Adrenal gland (tissue), 12 donors: ENCODE data around the gene HECW1. TPM values are rescaled to one million over a fixed set of nuclear protein-coding genes. Genes with fewer than 3 reads are reported as not detected.
A peak's percentile ranks its signal among the peaks of the same experiment; 100 is the strongest.

Experiments used
- DNase-seq, 7 donors: peaks; one replicate each; pipeline ENCODE4 v3.0.0-alpha.2; 2019 to 2020
- H3K27ac ChIP-seq, 5 donors: fragments of 200-600 bp; sonication (generic) in 4 of 5; 1 replicate in 3 of 5; 2 replicates in 2 of 5; pipeline versions ENCODE4 v1.5.1 to v1.8.0; 2016 to 2020; ENCODE audit warnings: mild to moderate bottlenecking in 1 of 5
- H3K27me3 ChIP-seq: fragments of 200-600 bp; 2 replicates; pipeline ENCODE4 v1.8.0; 2021
- H3K36me3 ChIP-seq, 2 donors: fragments of 200-600 bp; replicated peaks in 1 of 2; 1 replicate in 1 of 2; 2 replicates in 1 of 2; pipeline versions ENCODE4 v1.5.1 to v1.8.0; 2018 to 2022
- H3K4me1 ChIP-seq, 2 donors: fragments of 200-600 bp; replicated peaks in 1 of 2; 1 replicate in 1 of 2; 2 replicates in 1 of 2; pipeline versions ENCODE4 v1.5.1 to v1.8.0; 2018 to 2021
- H3K4me3 ChIP-seq, 4 donors: fragments of 200-600 bp; sonication (generic) in 3 of 4; one replicate each; pipeline ENCODE4 v1.5.1; 2016 to 2018
- H3K9me3 ChIP-seq, 3 donors: fragments of 200-600 bp; sonication (generic) in 1 of 3; replicated peaks in 1 of 3; 1 replicate in 2 of 3; 2 replicates in 1 of 3; pipeline versions ENCODE4 v1.5.1 to v1.8.0; 2016 to 2021
- POLR2A ChIP-seq, 2 donors: fragments of 450-650 bp; IDR thresholded peaks; one replicate each; pipeline ENCODE4 v1.6.1; 2017; ENCODE audit warnings: antibody characterized with exemption in 2 of 2, mild to moderate bottlenecking in 2 of 2, moderate library complexity in 1 of 2
- WGBS, 4 donors: extraction: QIAGEN DNeasy Blood & Tissue Kit in 2 of 4; methylation state at CpG; one replicate each; pipeline versions ENCODE4 v1.1.5 to v1.1.7; 2013 to 2017; 5-methylcytosine and 5-hydroxymethylcytosine counted together
- intact Hi-C, 2 donors: fragments of 100-400 bp; cut with DNase I; formaldehyde crosslinking; loops; one replicate each; pipeline versions ENCODE4 v1.14.1 to v1.15.0; 2022 to 2023
- polyA plus RNA-seq, 3 donors: library from polyadenylated mRNA; stranded (reverse); fragments of 200-250 nt in 2 of 3; fragments of 350-450 nt in 1 of 3; fragmentation: Illumina TruSeq in 1 of 3; extraction: RNeasy Lipid Tissue Mini Kit (QIAGEN cat#74804) in 1 of 3; gene quantifications; one replicate each; pipeline ENCODE4 v1.2.3, GENCODE V29; 2013 to 2014
- total RNA-seq, 9 donors: library from RNA; depleted of rRNA in 4 of 9; stranded (reverse); fragments of >200 nt in 4 of 9; fragments of 120-200 nt in 1 of 9; fragmentation: NEBNext Ultra II Directional in 1 of 9; extraction: Animal tissue kit (Norgen Biotek cat#: 25700) in 1 of 9; gene quantifications; one replicate each; pipeline versions ENCODE4 v1.1.0 to v1.2.4, GENCODE V29; 2013 to 2023
- TF ChIP-seq, protein P1 (sequence below), 6 experiments: fragments of 450-650 bp in 4 of 6; fragments of 200-600 bp in 2 of 6; sonication (generic) in 1 of 6; IDR thresholded peaks; 1 replicate in 5 of 6; 2 replicates in 1 of 6; pipeline versions ENCODE4 v1.5.1 to v1.8.0; 2016 to 2021; ENCODE audit warnings: antibody characterized with exemption in 6 of 6, mild to moderate bottlenecking in 2 of 6, moderate library complexity in 1 of 6
- donor health status: healthy with polysubstance abuse.
- donor health status: Bipolar disorder and iron deficiency.
- donor health status: DM: yes; HTN: yes; CAD: no.
- donor health status: DM: no; HTN: no; CAD: no.
- donor health status: DM: no; HTN: no; CAD: no.
- donor health status: DM: yes; HTN: yes; CAD: no.

Gene HECW1
- total and polyA plus RNA-seq, 12 donors: under 0.01 to 3.2 (median 0.06) TPM; not detected in 4

DNA sequence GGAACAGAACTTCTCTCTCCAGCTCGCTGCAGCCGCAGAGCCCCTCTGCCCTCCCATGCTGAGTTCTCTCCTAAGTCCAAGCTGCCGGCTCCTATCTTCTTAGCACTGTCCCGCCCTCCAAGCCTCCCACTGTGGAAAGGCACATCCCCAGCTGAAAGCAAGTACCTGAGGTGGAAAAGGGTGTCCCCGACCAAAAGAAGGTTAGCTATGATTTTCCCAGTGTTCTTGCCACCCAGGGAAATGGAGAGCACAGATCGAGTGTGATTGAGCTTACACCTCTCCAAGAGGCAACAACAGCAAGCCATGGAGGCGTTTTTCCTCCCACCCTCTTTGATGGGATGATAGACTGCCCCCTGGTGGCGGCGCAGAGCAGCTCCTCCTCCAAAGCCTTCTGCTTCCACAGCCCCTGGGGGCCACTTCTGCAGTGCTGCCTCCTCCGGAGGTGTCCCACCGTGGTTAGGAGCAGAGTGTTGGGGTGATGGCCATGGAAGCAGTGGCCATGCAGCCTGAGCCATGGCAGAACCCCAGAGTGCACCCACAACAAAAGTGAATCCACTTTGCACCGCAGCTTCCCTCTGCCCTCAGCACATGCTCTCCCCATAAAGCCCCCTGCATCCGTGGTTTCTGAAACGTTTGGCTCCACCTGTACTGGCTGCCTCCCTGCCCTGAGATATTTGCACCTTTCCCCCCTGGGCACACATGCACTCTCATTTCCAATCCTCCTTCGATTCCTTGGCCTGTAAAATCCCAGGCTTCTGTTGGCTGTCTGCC, 327.4 kb downstream of the HECW1 start:
- Histone ChIP-seq H3K36me3 (no peaks in the 10 kb centered on the region), H3K4me1 (no peaks in the 10 kb centered on the region), H3K9me3 (no peaks in the 10 kb centered on the region), H3K4me3 (no peak overlapping the region), H3K27ac (no peak overlapping the region), H3K27me3 (no peaks in the 10 kb centered on the region)
- peak in 6 of 7 donors; percentile 35 to 56 (median 47) for DNase-seq
- TF ChIP-seq POLR2A (IDR thresholded peaks at IDR 0.05): no peak
- TF ChIP-seq, protein P1, sequence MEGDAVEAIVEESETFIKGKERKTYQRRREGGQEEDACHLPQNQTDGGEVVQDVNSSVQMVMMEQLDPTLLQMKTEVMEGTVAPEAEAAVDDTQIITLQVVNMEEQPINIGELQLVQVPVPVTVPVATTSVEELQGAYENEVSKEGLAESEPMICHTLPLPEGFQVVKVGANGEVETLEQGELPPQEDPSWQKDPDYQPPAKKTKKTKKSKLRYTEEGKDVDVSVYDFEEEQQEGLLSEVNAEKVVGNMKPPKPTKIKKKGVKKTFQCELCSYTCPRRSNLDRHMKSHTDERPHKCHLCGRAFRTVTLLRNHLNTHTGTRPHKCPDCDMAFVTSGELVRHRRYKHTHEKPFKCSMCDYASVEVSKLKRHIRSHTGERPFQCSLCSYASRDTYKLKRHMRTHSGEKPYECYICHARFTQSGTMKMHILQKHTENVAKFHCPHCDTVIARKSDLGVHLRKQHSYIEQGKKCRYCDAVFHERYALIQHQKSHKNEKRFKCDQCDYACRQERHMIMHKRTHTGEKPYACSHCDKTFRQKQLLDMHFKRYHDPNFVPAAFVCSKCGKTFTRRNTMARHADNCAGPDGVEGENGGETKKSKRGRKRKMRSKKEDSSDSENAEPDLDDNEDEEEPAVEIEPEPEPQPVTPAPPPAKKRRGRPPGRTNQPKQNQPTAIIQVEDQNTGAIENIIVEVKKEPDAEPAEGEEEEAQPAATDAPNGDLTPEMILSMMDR (IDR thresholded peaks at IDR 0.05): peak; percentile 36 to 71 (median 64)
- intact Hi-C loops: no loop called here
- 51 to 71% (median 55%) methylated on average over 6 to 15 of the region's 15 CpGs for WGBS, 4 donors

GRCh38 chr7:43441231-43442130, 329.0 kb downstream of the HECW1 start:
- TF ChIP-seq POLR2A (IDR thresholded peaks at IDR 0.05): no peak
- TF ChIP-seq, protein P1 (IDR thresholded peaks at IDR 0.05): no peak
- DNase-seq: no peak
- Histone ChIP-seq H3K27me3 (no peaks in the 10 kb centered on the region), H3K36me3 (no peaks in the 10 kb centered on the region), H3K4me3 (no peak overlapping the region), H3K9me3 (no peaks in the 10 kb centered on the region), H3K4me1 (no peaks in the 10 kb centered on the region), H3K27ac (no peak overlapping the region)
- WGBS, 4 donors: 85 to 90% (median 86%) methylated on average over 11 of the region's 11 CpGs
- intact Hi-C loops: no loop called here

- H3K27me3 ChIP-seq: no peaks in the 10 kb centered on the region
- no peaks in the 10 kb centered on the region for H3K9me3 ChIP-seq
- intact Hi-C loops: no loop called here
- no peaks in the 10 kb centered on the region for H3K4me1 ChIP-seq
- WGBS, 4 donors: 24 to 69% (median 39%) methylated on average over 1 of the region's 1 CpG
- H3K36me3 ChIP-seq: no peaks in the 10 kb centered on the region
- no peak for DNase-seq
- TF ChIP-seq, protein P1 (IDR thresholded peaks at IDR 0.05): no peak
- TF ChIP-seq POLR2A (IDR thresholded peaks at IDR 0.05): no peak
- no peak overlapping the region for H3K4me3 ChIP-seq
- H3K27ac ChIP-seq: no peak overlapping the region
Observed at GRCh38 chr7:43443381-43443780, 330.9 kb downstream of the HECW1 start.
